ENCODE data around the gene DDR1. TPM values are rescaled to one million over a fixed set of nuclear protein-coding genes. Genes with fewer than 3 reads are reported as not detected.

The DDR1 gene
- total RNA-seq, 1 experiment from 2014 or later: 258 TPM

- no CpG with 5 or more reads among the region's 4 CpGs for WGBS (ENCODE audit: extremely low coverage, insufficient read length, low lambda C conversion rate)
Measured at GRCh38 chr6:30876039-30876730, 8.1 kb upstream of the DDR1 start.

More at GRCh38 chr6:30876039-30876730, 8.1 kb upstream of the DDR1 start:
- H3K4me1 ChIP-seq (ENCODE audit: insufficient read depth, low read length): peaks cover 3% of the 10 kb centered on the region; the same call in 1 of the 2 replicates
- no peak overlapping the region for H2BK20ac ChIP-seq (ENCODE audit: low read depth, low read length, poor library complexity, severe bottlenecking)
- no peaks in the 10 kb centered on the region for H3K27me3 ChIP-seq (ENCODE audit: insufficient read depth, low read length)
- H3K9ac ChIP-seq (ENCODE audit: extremely low read depth, insufficient read length, low read length): no peak overlapping the region
- H4K8ac ChIP-seq (replicated peaks; ENCODE audit: insufficient read length, low read depth, low read length): no peak overlapping the region
- no peak overlapping the region for H3K18ac ChIP-seq (ENCODE audit: insufficient read length, low read depth, low read length)
- Mint-ChIP-seq H3K36me3 (ENCODE audit: insufficient read depth in 1 of 3, low read depth in 3 of 3) (peaks cover 13 to 37% (median 13%) of the 10 kb centered on the region in 3 experiments), H3K9me3 (peaks cover 27 to 38% of the 10 kb centered on the region in 2 experiments), H3K27ac (no peak overlapping the region), H3K4me3 (no peak overlapping the region), H3K4me1 (peaks cover 40 to 47% of the 10 kb centered on the region in 2 experiments), H3K27me3 (ENCODE audit: low read depth) (no peaks in the 10 kb centered on the region; the same call in 1 of the 2 replicates)
- no peaks in the 10 kb centered on the region for H3K79me1 ChIP-seq (ENCODE audit: insufficient read depth, low read depth, low read length, poor library complexity, severe bottlenecking)
- no peak overlapping the region for H3K27ac ChIP-seq (ENCODE audit: insufficient read length, low read depth, low read length)
- H3K4ac ChIP-seq (ENCODE audit: low read depth, low read length): no peak overlapping the region
- H3K23ac ChIP-seq (ENCODE audit: insufficient read length, low read depth, low read length): no peak overlapping the region
- H2BK15ac ChIP-seq (ENCODE audit: low read depth, low read length): no peak overlapping the region
- H3K14ac ChIP-seq (ENCODE audit: insufficient read depth, low read length): no peak overlapping the region
- no peak overlapping the region for H2BK5ac ChIP-seq (ENCODE audit: insufficient read length, low read length)
- no peak overlapping the region for H3T11ph ChIP-seq (ENCODE audit: low read length)
- DNase-seq: no peak
- no peak overlapping the region for H4K91ac ChIP-seq (ENCODE audit: insufficient read length, low read depth, low read length)
- H3K56ac ChIP-seq (ENCODE audit: insufficient read length, low read depth, low read length): no peak overlapping the region
- H3K23me2 ChIP-seq (ENCODE audit: insufficient read length, low read depth, low read length, poor library complexity, severe bottlenecking): peaks cover 4% of the 10 kb centered on the region
- H3K79me2 ChIP-seq (ENCODE audit: insufficient read depth, low read length): no peaks in the 10 kb centered on the region
- H4K5ac ChIP-seq (ENCODE audit: insufficient read length, low read depth, low read length): no peak overlapping the region
- no peaks in the 10 kb centered on the region for H3K9me3 ChIP-seq (ENCODE audit: control insufficient read depth, low read depth, low read length)
- no peak overlapping the region for H2AK5ac ChIP-seq (ENCODE audit: insufficient read length, low read length)
- TF ChIP-seq CTCF (conservative IDR thresholded peaks at IDR 0.05): no peak
- H4K20me1 ChIP-seq (ENCODE audit: control insufficient read depth, insufficient read depth, insufficient read length): no peaks in the 10 kb centered on the region
- no peak overlapping the region for H2BK120ac ChIP-seq (ENCODE audit: low read depth, low read length, poor library complexity, severe bottlenecking)
- H2AFZ ChIP-seq (ENCODE audit: low read length): no peak overlapping the region
- H2BK12ac ChIP-seq (ENCODE audit: insufficient read length, low read depth, low read length): no peak overlapping the region
- no peak overlapping the region for H3K4me2 ChIP-seq (ENCODE audit: insufficient read depth, insufficient read length, low read length)

Measured in H9 (cell line).